Transverse colon (tissue), 4 donors: Measurements from ENCODE around the gene TMEM119. TPM values are rescaled to one million over a fixed set of nuclear protein-coding genes. Genes with fewer than 3 reads are reported as not detected.

Experiments used
- DNase-seq: peaks from one replicate; pipeline ENCODE4 v3.0.0-alpha.2; 2019
- H3K27ac ChIP-seq, 4 donors: fragments of 200-600 bp; sonication (generic); 2 replicates each; pipeline ENCODE4 v1.5.1; 2016 to 2018; ENCODE audit warnings: inconsistent platforms in 4 of 4
- H3K27me3 ChIP-seq: fragments of 200-600 bp; sonication (generic); 2 replicates; pipeline ENCODE4 v1.5.1; 2017; ENCODE audit warnings: inconsistent platforms
- H3K36me3 ChIP-seq, 4 donors: fragments of 200-600 bp; sonication (generic); 2 replicates each; pipeline ENCODE4 v1.5.1; 2017 to 2019; ENCODE audit warnings: inconsistent platforms in 4 of 4
- H3K4me1 ChIP-seq, 4 donors: fragments of 200-600 bp; sonication (generic); 2 replicates each; pipeline ENCODE4 v1.5.1; 2017 to 2020; ENCODE audit warnings: inconsistent platforms in 4 of 4
- H3K4me3 ChIP-seq, 4 donors: fragments of 200-600 bp; sonication (generic); 1 replicate in 1 of 4; 2 replicates in 3 of 4; pipeline versions ENCODE4 v1.5.1 to v1.6.1; 2017 to 2019; ENCODE audit warnings: inconsistent platforms in 4 of 4
- H3K9me3 ChIP-seq, 2 donors: fragments of 200-600 bp; sonication (generic); 2 replicates each; pipeline ENCODE4 v1.5.1; 2017 to 2019; ENCODE audit warnings: inconsistent platforms in 2 of 2
- CTCF ChIP-seq, 5 experiments: fragments of 200-600 bp in 3 of 5; fragments of 450-650 bp in 2 of 5; sonication (generic) in 3 of 5; IDR thresholded peaks; 1 replicate in 2 of 5; 2 replicates in 3 of 5; pipeline ENCODE4 v1.5.1; 2016 to 2017; ENCODE audit warnings: antibody characterized with exemption in 5 of 5, inconsistent platforms in 3 of 5, mild to moderate bottlenecking in 2 of 5, moderate library complexity in 1 of 5
- EP300 ChIP-seq: sonication (generic); formaldehyde crosslinking; IDR thresholded peaks from one replicate; pipeline ENCODE4 v1.6.1; 2017; ENCODE audit warnings: antibody characterized with exemption, low read depth
- POLR2A ChIP-seq: fragments of 450-650 bp; IDR thresholded peaks from one replicate; pipeline ENCODE4 v1.6.1; 2016; ENCODE audit warnings: antibody characterized with exemption, mild to moderate bottlenecking, moderate library complexity
- POLR2AphosphoS5 ChIP-seq, 3 donors: sonication (generic); formaldehyde crosslinking; IDR thresholded peaks; one replicate each; pipeline ENCODE4 v1.6.1; 2016; ENCODE audit warnings: antibody characterized with exemption in 3 of 3
- whole genome bisulfite sequencing, 2 donors: methylation state at CpG; one replicate each; pipeline ENCODE4 v1.1.5; 2018; ENCODE audit warnings: low coverage in 1 of 2; 5-methylcytosine and 5-hydroxymethylcytosine counted together
- in situ Hi-C, 4 donors: fragments of 200-750 bp; cut with MboI; loops; one replicate each; pipeline versions ENCODE4 v1.15.0 to v1.15.1; 2017; ENCODE audit warnings: low sequenced_read_pairs in 3 of 4, low pct_ligation_motif_present in 1 of 4, low pct_unique_long_range_greater_than_20kb in 1 of 4
- intact Hi-C: fragments of 100-400 bp; cut with DNase I; formaldehyde crosslinking; loops from one replicate; pipeline ENCODE4 v1.15.1; 2023; ENCODE audit warnings: low total_unique reads
- total RNA-seq, 4 donors: library from RNA; depleted of rRNA; stranded (reverse); fragments of >200 nt; gene quantifications; one replicate each; pipeline ENCODE4 v1.1.0, GENCODE V29; 2016

The TMEM119 gene
- total RNA-seq, 4 donors from 2014 or later: 3.3 to 18.3 (median 9.7) TPM

GRCh38 chr12:108566452-108566851 is 31.4 kb downstream of the TMEM119 start:
- TF ChIP-seq POLR2A: no peak
- TF ChIP-seq CTCF (IDR thresholded peaks at IDR 0.05): no peak
- TF ChIP-seq EP300: no peak
- WGBS, 2 donors: 88% methylated on average over 4 of the region's 4 CpGs; no CpG with 5 or more reads in 1 of the 2 donors
- peak overlapping the region; percentile 53 to 74 (median 63) for H3K27ac ChIP-seq
- H3K36me3 ChIP-seq: peaks cover 0 to 51% (median 20%) of the 10 kb centered on the region in 4 donors
- peaks cover 4 to 53% (median 20%) of the 10 kb centered on the region in 4 donors for H3K4me1 ChIP-seq
- no peaks in the 10 kb centered on the region for H3K9me3 ChIP-seq
- in situ Hi-C loops: loop anchor here in 3 of 4 donors (5.0 to 25.0 kb wide), 4 partner anchors 48 to 521 kb away; partner anchors contain the start of genes ALKBH2 (in 2 of the 3) and UNG (in 2 of the 3)
- H3K27me3 ChIP-seq: no peaks in the 10 kb centered on the region
- H3K4me3 ChIP-seq: no peak overlapping the region
- intact Hi-C loops: loop anchor here (10.0 kb wide), 1 partner anchor 1612 kb away; the partner anchor contains the start of gene TMEM263
- no peak for DNase-seq

GRCh38 chr12:108565976-108566375 is 31.9 kb downstream of the TMEM119 start:
- 23% methylated on average over 2 of the region's 2 CpGs; no CpG with 5 or more reads in 1 of the 2 donors for WGBS, 2 donors
- Histone ChIP-seq H3K36me3 (peaks cover 0 to 51% (median 20%) of the 10 kb centered on the region in 4 donors), H3K27ac (peak overlapping the region; percentile 53 to 74 (median 63)), H3K27me3 (no peaks in the 10 kb centered on the region), H3K4me1 (peaks cover 4 to 53% (median 20%) of the 10 kb centered on the region in 4 donors), H3K4me3 (no peak overlapping the region), H3K9me3 (no peaks in the 10 kb centered on the region)
- intact Hi-C loops (loop anchor here (10.0 kb wide), 1 partner anchor 1611 kb away; the partner anchor contains the start of gene TMEM263), in situ Hi-C loops (loop anchor here in 3 of 4 donors (5.0 to 25.0 kb wide), 4 partner anchors 49 to 521 kb away; partner anchors contain the start of genes ALKBH2 (in 2 of the 3) and UNG (in 2 of the 3))
- TF ChIP-seq POLR2AphosphoS5 (IDR thresholded peaks at IDR 0.05) (peak; percentile 26 to 49 (median 29)), CTCF (IDR thresholded peaks at IDR 0.05) (no peak), POLR2A (no peak), EP300 (no peak)
- peak; percentile 84 for DNase-seq

GRCh38 chr12:108565146-108565545 is 32.7 kb downstream of the TMEM119 start:
- peak overlapping the region; percentile 11 to 98 (median 75) for H3K27ac ChIP-seq
- no peak for TF ChIP-seq POLR2AphosphoS5 (IDR thresholded peaks at IDR 0.05)
- TF ChIP-seq EP300: no peak
- TF ChIP-seq POLR2A: no peak
- no peak for TF ChIP-seq CTCF (IDR thresholded peaks at IDR 0.05)
- intact Hi-C loops: loop anchor here (10.0 kb wide), 1 partner anchor 1610 kb away; the partner anchor contains the start of gene TMEM263

GRCh38 chr12:108564724-108565123 is 33.2 kb downstream of the TMEM119 start:
- Histone ChIP-seq H3K4me1 (peaks cover 7 to 59% (median 27%) of the 10 kb centered on the region in 4 donors), H3K4me3 (no peak overlapping the region), H3K27me3 (no peaks in the 10 kb centered on the region), H3K9me3 (no peaks in the 10 kb centered on the region), H3K36me3 (peaks cover 0 to 50% (median 20%) of the 10 kb centered on the region in 4 donors), H3K27ac (peak overlapping the region in 3 of 4 donors; percentile 11 to 98 (median 97))
- no peak for TF ChIP-seq CTCF (IDR thresholded peaks at IDR 0.05)
- intact Hi-C loops: loop anchor here (5.0 to 10.0 kb wide), 3 partner anchors 53 to 1610 kb away; partner anchors contain the start of gene TMEM263
- in situ Hi-C loops: loop anchor here in 3 of 4 donors (5.0 to 25.0 kb wide), 4 partner anchors 50 to 523 kb away; partner anchors contain the start of genes ALKBH2 (in 2 of the 3) and UNG (in 2 of the 3)
- no peak for DNase-seq

More at GRCh38 chr12:108565146-108565545, 32.7 kb downstream of the TMEM119 start:
- Histone ChIP-seq H3K4me1 (peaks cover 4 to 55% (median 23%) of the 10 kb centered on the region in 4 donors), H3K27me3 (no peaks in the 10 kb centered on the region), H3K9me3 (no peaks in the 10 kb centered on the region), H3K36me3 (peaks cover 0 to 51% (median 20%) of the 10 kb centered on the region in 4 donors), H3K4me3 (no peak overlapping the region)
- DNase-seq: no peak
- 81 to 95% methylated on average over 3 of the region's 3 CpGs for WGBS, 2 donors
- in situ Hi-C loops: loop anchor here in 3 of 4 donors (5.0 to 25.0 kb wide), 4 partner anchors 50 to 522 kb away; partner anchors contain the start of genes ALKBH2 (in 2 of the 3) and UNG (in 2 of the 3)
